HG02610 (cell line): ENCODE results near the gene PITPNC1.
"Not testable (repeated sequence)": the region's sequence is repeated elsewhere in the genome, so short reads cannot be mapped to it uniquely, and the experiment has no call there.

Source experiments
- ATAC-seq: cut with Tn5 transposase; IDR thresholded peaks from one replicate; pipeline ENCODE4 v1.9.1; 2021; ENCODE audit warnings: mild to moderate bottlenecking, moderate library complexity; ENCODE audit not compliant: unreplicated experiment

Gene PITPNC1

GRCh38 chr17:67637901-67638641 lies 261.0 kb downstream of the PITPNC1 start:
- no peak for ATAC-seq

GRCh38 chr17:67638871-67639270 lies 261.8 kb downstream of the PITPNC1 start:
- ATAC-seq = no peak

GRCh38 chr17:67639555-67639954 lies 262.5 kb downstream of the PITPNC1 start:
- ATAC-seq = no peak

GRCh38 chr17:67639979-67640378 lies 262.9 kb downstream of the PITPNC1 start:
- ATAC-seq = no peak

GRCh38 chr17:67642488-67642887 lies 265.4 kb downstream of the PITPNC1 start:
- ATAC-seq = no peak

GRCh38 chr17:67644061-67644460 lies 267.0 kb downstream of the PITPNC1 start:
- ATAC-seq = no peak

GRCh38 chr17:67645195-67645594 lies 268.1 kb downstream of the PITPNC1 start:
- not testable (repeated sequence) for ATAC-seq

GRCh38 chr17:67646472-67646871 lies 269.4 kb downstream of the PITPNC1 start:
- ATAC-seq = no peak

- ATAC-seq = peak; percentile 58
Measured at GRCh38 chr17:67647482-67647881, 270.4 kb downstream of the PITPNC1 start.

GRCh38 chr17:67648032-67648905 lies 271.2 kb downstream of the PITPNC1 start:
- no peak for ATAC-seq

GRCh38 chr17:67648906-67649295 lies 271.8 kb downstream of the PITPNC1 start:
- not testable (repeated sequence) for ATAC-seq

- ATAC-seq = no peak
Measured at GRCh38 chr17:67649891-67650290, 272.8 kb downstream of the PITPNC1 start.

- ATAC-seq = not testable (repeated sequence)
Measured at GRCh38 chr17:67651218-67651579, 274.1 kb downstream of the PITPNC1 start.

- no peak for ATAC-seq
Measured at GRCh38 chr17:67652433-67652832, 275.4 kb downstream of the PITPNC1 start.

- no peak for ATAC-seq
Measured at GRCh38 chr17:67655478-67656148, 278.5 kb downstream of the PITPNC1 start.

- no peak for ATAC-seq
Measured at GRCh38 chr17:67656494-67657203, 279.6 kb downstream of the PITPNC1 start.

- no peak for ATAC-seq
Measured at GRCh38 chr17:67657596-67657995, 280.5 kb downstream of the PITPNC1 start.

GRCh38 chr17:67658265-67658664 lies 281.2 kb downstream of the PITPNC1 start:
- ATAC-seq = no peak

GRCh38 chr17:67659028-67659427 lies 281.9 kb downstream of the PITPNC1 start:
- no peak for ATAC-seq

GRCh38 chr17:67662712-67663111 lies 285.6 kb downstream of the PITPNC1 start:
- no peak for ATAC-seq

- ATAC-seq = no peak
Measured at GRCh38 chr17:67663457-67663856, 286.4 kb downstream of the PITPNC1 start.
